Measurements from ENCODE around the gene ABHD3.
"Not testable (repeated sequence)": the region's sequence is repeated elsewhere in the genome, so short reads cannot be mapped to it uniquely, and the experiment has no call there.

Gene ABHD3

DNA sequence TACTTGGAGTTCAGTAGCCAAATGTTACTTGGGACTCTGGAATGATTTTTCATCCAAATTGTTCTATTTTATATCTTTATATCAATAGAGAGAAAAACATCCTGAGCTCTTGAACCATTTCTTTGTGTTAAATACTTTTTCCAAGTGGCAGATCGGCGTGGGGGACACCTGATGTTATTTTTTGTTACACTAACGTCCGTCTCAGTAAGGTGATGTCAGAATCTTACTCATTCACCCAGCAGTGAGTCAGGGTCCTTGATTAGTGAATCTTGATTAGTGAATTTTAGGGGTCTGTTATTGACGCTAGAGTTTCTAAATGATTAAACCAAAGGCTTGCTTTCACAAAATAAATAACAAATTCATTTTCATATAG is 37.7 kb upstream of the ABHD3 start:
- ChIA-PET CTCF (interaction anchor here (1.1 to 1.4 kb wide), 3 partner anchors 9 to 20 kb away, joined by 3 read pairs; no protein-coding TSS in a partner anchor), POLR2A (interaction anchor here (0.7 kb wide), 1 partner anchor 84 kb away, joined by 6 read pairs; no protein-coding TSS in a partner anchor)
- no peak for DNase-seq (ENCODE audit: extremely low spot score)
- TF ChIP-seq, protein P1, sequence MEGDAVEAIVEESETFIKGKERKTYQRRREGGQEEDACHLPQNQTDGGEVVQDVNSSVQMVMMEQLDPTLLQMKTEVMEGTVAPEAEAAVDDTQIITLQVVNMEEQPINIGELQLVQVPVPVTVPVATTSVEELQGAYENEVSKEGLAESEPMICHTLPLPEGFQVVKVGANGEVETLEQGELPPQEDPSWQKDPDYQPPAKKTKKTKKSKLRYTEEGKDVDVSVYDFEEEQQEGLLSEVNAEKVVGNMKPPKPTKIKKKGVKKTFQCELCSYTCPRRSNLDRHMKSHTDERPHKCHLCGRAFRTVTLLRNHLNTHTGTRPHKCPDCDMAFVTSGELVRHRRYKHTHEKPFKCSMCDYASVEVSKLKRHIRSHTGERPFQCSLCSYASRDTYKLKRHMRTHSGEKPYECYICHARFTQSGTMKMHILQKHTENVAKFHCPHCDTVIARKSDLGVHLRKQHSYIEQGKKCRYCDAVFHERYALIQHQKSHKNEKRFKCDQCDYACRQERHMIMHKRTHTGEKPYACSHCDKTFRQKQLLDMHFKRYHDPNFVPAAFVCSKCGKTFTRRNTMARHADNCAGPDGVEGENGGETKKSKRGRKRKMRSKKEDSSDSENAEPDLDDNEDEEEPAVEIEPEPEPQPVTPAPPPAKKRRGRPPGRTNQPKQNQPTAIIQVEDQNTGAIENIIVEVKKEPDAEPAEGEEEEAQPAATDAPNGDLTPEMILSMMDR (IDR thresholded peaks at IDR 0.05; ENCODE audit: control extremely low read depth, extremely low read depth, low read depth, missing control alignments): no peak

- ChIA-PET CTCF (interaction anchor here (1.0 to 1.5 kb wide), 5 partner anchors 10 to 141 kb away, joined by 3 to 6 read pairs (median 3); partner anchors contain the start of gene ESCO1), POLR2A (interaction anchor here (0.7 kb wide), 1 partner anchor 83 kb away, joined by 6 read pairs; no protein-coding TSS in a partner anchor)
- peak; percentile 32 for DNase-seq (ENCODE audit: extremely low spot score)
- TF ChIP-seq, protein P1 (IDR thresholded peaks at IDR 0.05; ENCODE audit: control extremely low read depth, extremely low read depth, low read depth, missing control alignments): no peak
These were observed 37.2 kb upstream of the ABHD3 start for GRCh38 chr18:21741562-21742314.

DNA sequence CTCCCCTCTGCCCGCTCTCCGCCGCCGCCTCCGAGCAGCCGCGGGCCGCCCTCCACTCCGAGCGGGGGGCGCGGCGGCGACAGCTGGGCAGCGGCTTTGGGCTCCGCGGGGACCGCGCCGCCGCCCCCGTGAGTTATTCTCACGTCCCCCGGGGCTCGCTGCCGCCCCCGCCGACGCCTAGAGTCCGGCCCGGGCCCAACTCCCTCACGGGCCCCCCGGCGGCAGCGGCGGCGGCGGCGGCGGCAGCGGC is 36.7 kb upstream of the ABHD3 start:
- POLR2A ChIA-PET: no interaction called here
- TF ChIP-seq, protein P1 (IDR thresholded peaks at IDR 0.05; ENCODE audit: control extremely low read depth, extremely low read depth, low read depth, missing control alignments): no peak
- CTCF ChIA-PET: interaction anchor here (1.0 to 1.5 kb wide), 3 partner anchors 13 to 140 kb away, joined by 3 to 6 read pairs (median 3); partner anchors contain the start of gene ESCO1
- DNase-seq (ENCODE audit: extremely low spot score): no peak

DNA sequence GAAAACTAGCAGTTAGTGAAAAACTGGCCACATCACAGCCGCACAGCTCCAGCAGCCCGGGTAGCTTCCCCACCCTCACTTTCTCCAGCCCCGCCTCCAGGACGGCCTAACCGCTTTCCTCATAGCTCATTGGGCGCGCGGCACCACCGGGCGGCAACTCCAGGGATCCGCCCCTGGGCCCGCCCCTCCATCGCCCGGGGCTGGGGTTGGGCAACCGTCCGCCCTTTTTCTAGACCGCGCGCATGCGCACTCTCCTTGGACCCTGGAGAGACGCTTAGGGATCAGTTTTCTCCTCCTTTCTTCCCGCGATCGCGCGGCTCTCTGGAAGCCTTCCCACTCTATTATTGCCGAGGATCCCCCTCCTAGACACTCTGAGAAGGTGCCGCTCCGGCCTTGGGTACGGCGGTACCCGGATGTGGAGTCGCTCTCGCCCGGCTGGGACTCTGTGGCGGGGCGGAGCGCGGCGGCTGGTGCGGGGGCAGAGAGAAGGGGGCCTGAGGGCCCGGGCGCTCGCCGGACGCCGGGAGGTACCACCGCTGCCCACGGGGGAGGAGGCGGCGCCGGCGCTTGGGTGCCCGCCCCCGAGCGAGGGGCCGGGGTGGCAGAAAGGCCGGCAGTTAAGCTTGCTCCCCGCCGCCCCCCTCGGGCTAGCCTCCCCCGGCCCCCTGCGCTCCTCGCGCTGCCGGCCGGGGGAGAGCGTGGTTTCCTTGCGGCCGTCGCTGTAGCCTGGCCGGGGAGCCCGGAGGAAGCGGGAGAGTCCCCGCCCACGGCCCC is 36.2 kb upstream of the ABHD3 start, which contains the start of gene MIB1:
Gene MIB1 (plus strand): TSS at position 255 of the 774 bp plus-strand sequence. CDS start 792 bp downstream, outside the sequence.
- ChIA-PET CTCF (interaction anchor here (0.8 to 1.8 kb wide), 9 partner anchors 10 to 140 kb away, joined by 3 to 7 read pairs (median 4); partner anchors contain the start of genes ABHD3 and ESCO1), POLR2A (interaction anchor here (0.6 to 0.9 kb wide), 6 partner anchors 11 to 1394 kb away, joined by 3 to 7 read pairs (median 4); partner anchors contain the start of genes ABHD3 and ESCO1)
- TF ChIP-seq, protein P1 (IDR thresholded peaks at IDR 0.05; ENCODE audit: control extremely low read depth, extremely low read depth, low read depth, missing control alignments): no peak
- peak; percentile 97 for DNase-seq (ENCODE audit: extremely low spot score)

DNA sequence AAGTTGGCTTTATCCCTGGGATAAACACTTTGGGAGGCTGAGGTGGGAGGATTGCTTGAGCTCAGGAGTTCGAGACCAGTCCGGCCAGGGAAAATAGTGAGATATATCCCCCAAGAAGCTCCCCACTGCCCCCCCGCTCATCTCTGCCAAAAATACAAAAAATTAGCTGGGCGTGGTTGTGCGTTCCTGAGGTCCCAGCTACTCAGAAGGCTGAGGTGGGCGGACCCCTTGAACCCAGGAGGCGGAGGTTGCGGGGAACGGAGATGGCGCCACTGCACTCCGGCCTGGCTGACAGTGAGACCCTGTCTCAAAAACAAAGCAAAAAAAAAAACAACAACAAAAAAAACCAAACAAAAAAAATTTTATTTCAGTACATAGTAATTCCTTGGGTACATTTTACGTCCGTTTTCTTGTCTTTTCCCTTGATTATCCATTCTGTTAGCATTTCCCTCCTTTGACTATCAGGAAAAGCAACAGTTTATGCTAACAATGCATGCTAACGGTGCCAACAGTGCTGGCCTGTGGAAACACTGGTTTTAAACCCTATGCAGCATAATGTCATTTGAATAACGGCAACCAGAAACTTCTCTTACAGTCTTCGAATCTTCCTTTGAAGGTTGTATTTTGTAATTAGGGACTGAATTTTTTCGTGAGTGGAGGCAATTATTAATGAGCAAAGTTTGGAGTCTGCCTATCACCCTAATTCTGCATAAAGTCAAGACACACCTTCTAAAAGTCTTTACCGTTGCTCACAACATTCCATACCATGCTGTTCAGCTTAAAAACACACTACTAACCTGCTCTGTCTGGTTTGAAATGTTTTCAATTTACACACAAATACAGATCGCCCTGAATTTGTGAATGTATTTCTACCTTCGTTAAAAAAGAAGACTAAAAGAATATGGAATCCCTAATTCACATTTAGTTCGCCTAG is 35.3 kb upstream of the ABHD3 start:
- no peak for DNase-seq (ENCODE audit: extremely low spot score)
- CTCF ChIA-PET: interaction anchor here (0.8 to 1.8 kb wide), 10 partner anchors 9 to 139 kb away, joined by 3 to 7 read pairs (median 4); partner anchors contain the start of genes ABHD3 and ESCO1
- TF ChIP-seq, protein P1 (IDR thresholded peaks at IDR 0.05; ENCODE audit: control extremely low read depth, extremely low read depth, low read depth, missing control alignments): no peak
- POLR2A ChIA-PET: interaction anchor here (0.7 to 0.9 kb wide), 5 partner anchors 12 to 1395 kb away, joined by 3 to 7 read pairs (median 4); partner anchors contain the start of genes ABHD3 and ESCO1

GRCh38 chr18:21736926-21737325 is 32.4 kb upstream of the ABHD3 start:
- POLR2A ChIA-PET; DNase-seq (ENCODE audit: extremely low spot score); CTCF ChIA-PET: not testable (repeated sequence)
